ENCODE results near the gene TLNRD1.

DNA sequence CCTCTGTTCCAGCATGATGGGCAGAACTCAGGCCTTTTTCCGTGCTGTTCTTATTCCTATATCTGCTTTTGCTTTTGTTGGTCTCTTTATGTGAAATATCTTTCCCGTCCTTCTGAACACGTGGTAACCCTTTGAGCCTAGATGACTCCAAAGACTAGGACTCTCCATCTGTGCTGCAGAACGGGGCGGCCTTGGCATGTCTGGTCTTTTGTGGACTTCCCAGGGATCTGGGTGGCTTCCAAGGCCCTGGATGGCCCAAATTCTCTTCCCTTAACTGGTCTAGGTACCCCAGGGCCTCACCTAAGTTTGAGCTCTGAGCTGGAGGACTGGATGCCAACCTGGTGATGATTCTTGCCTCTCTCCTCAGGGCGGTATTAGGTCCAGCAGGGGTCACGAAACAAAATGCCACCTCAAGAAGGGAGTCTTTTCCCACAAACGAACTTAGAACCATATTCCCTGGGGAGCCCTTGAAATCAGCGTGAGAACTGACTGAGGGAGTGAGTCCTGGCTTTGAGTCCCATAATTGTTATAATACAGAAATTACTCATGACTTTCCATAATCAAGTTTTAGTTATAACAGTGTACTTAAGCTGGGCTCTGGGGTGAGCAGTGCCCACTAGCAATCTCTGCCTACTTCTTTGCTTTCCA is 13.8 kb downstream of the TLNRD1 start:
- TF ChIP-seq, protein P1, sequence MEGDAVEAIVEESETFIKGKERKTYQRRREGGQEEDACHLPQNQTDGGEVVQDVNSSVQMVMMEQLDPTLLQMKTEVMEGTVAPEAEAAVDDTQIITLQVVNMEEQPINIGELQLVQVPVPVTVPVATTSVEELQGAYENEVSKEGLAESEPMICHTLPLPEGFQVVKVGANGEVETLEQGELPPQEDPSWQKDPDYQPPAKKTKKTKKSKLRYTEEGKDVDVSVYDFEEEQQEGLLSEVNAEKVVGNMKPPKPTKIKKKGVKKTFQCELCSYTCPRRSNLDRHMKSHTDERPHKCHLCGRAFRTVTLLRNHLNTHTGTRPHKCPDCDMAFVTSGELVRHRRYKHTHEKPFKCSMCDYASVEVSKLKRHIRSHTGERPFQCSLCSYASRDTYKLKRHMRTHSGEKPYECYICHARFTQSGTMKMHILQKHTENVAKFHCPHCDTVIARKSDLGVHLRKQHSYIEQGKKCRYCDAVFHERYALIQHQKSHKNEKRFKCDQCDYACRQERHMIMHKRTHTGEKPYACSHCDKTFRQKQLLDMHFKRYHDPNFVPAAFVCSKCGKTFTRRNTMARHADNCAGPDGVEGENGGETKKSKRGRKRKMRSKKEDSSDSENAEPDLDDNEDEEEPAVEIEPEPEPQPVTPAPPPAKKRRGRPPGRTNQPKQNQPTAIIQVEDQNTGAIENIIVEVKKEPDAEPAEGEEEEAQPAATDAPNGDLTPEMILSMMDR (IDR thresholded peaks at IDR 0.05) = no peak
- no peak for TF ChIP-seq POLR2A (IDR thresholded peaks at IDR 0.05)
